ENCODE results near the gene EPB41L2.

The EPB41L2 gene

DNA sequence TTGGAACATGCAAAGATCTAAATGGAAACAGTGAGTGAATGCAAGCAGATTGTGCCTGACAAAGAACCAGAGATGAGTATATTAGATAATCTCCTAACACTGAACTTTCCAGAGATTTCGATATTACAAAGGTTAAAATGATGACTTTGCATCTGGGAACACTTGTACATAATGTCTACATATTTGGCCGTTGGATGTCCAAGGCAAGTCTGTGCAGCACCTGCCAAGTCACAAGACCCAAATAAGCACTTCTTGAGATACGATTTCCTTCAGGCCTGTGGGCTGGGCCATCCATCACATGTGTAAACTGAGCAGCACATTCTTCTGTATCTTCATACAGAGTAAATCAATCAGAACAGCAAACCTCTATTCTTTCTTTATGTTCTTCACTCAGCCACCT, 268.3 kb downstream of the EPB41L2 start:
- H3K36me3 ChIP-seq (ENCODE audit: insufficient read depth): no peaks in the 10 kb centered on the region
- TF ChIP-seq, protein P1, sequence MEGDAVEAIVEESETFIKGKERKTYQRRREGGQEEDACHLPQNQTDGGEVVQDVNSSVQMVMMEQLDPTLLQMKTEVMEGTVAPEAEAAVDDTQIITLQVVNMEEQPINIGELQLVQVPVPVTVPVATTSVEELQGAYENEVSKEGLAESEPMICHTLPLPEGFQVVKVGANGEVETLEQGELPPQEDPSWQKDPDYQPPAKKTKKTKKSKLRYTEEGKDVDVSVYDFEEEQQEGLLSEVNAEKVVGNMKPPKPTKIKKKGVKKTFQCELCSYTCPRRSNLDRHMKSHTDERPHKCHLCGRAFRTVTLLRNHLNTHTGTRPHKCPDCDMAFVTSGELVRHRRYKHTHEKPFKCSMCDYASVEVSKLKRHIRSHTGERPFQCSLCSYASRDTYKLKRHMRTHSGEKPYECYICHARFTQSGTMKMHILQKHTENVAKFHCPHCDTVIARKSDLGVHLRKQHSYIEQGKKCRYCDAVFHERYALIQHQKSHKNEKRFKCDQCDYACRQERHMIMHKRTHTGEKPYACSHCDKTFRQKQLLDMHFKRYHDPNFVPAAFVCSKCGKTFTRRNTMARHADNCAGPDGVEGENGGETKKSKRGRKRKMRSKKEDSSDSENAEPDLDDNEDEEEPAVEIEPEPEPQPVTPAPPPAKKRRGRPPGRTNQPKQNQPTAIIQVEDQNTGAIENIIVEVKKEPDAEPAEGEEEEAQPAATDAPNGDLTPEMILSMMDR (conservative IDR thresholded peaks at IDR 0.05; ENCODE audit: low read depth, low read length): no peak
- no peaks in the 10 kb centered on the region for H3K79me2 ChIP-seq (ENCODE audit: insufficient read depth, low read depth)
- no peaks in the 10 kb centered on the region for H3K27me3 ChIP-seq (ENCODE audit: insufficient read depth, low read depth)
- no peaks in the 10 kb centered on the region for H3K4me1 ChIP-seq (ENCODE audit: low read depth, poor library complexity, severe bottlenecking)
- no peaks in the 10 kb centered on the region for H4K20me1 ChIP-seq (ENCODE audit: insufficient read depth)
- no peak overlapping the region for H3K4me3 ChIP-seq (IDR thresholded peaks at IDR 0.05; ENCODE audit: insufficient read depth, low read depth, low read length)
- H3K4me2 ChIP-seq: no peak overlapping the region
- H3K27ac ChIP-seq: no peak overlapping the region
- H3K9ac ChIP-seq: no peak overlapping the region
- H2AFZ ChIP-seq (ENCODE audit: low read depth): no peak overlapping the region

DNA sequence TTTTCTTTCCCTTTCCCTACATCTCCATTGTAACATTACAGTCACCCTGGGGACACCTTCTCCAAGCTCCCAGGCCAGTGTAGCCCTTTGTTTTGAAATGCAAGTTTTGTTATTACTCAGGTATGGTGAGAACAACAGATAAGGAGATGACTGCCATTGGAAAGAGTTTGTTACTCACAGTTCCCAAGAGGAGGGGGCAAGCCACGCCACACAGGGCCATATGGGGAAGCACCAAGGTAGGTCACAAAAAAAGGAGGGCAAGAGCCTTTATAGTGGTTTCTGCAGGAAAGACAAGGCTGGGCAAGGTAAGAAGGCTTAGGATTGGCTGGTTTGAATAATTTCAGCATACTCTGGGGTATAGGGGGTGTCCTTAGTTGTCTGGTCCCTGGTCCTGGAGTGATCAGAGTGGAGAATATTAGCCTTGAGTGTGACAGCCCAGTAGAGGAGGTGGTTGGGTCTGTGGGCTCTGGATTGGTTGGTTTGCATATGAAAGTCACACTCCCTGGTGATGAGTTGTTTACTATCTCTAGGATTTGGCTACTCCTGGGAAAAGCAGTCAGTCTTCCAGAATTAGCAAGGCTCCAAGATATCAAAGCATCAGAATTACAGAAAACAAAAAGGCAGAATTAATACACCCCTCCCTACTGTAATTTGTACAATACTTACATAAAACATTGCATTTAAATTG, 268.9 kb downstream of the EPB41L2 start:
- H2AFZ ChIP-seq (ENCODE audit: low read depth): no peak overlapping the region
- H3K4me3 ChIP-seq (IDR thresholded peaks at IDR 0.05; ENCODE audit: insufficient read depth, low read depth, low read length): no peak overlapping the region
- no peaks in the 10 kb centered on the region for H3K79me2 ChIP-seq (ENCODE audit: insufficient read depth, low read depth)
- H4K20me1 ChIP-seq (ENCODE audit: insufficient read depth): no peaks in the 10 kb centered on the region
- H3K4me1 ChIP-seq (ENCODE audit: low read depth, poor library complexity, severe bottlenecking): no peaks in the 10 kb centered on the region
- TF ChIP-seq, protein P1 (conservative IDR thresholded peaks at IDR 0.05; ENCODE audit: low read depth, low read length): no peak
- H3K27me3 ChIP-seq (ENCODE audit: insufficient read depth, low read depth): no peaks in the 10 kb centered on the region
- H3K4me2 ChIP-seq: no peak overlapping the region
- H3K9ac ChIP-seq: no peak overlapping the region
- H3K36me3 ChIP-seq (ENCODE audit: insufficient read depth): no peaks in the 10 kb centered on the region
- no peak overlapping the region for H3K27ac ChIP-seq

Data from KMS-11 (cell line).